Stimulated activated CD4-positive, alpha-beta T cell treated with anti-CD3 and anti-CD28 coated beads, Interleukin-15, amount 100 ng/mL, for 1 hour (primary cell): ENCODE data around the gene TRIM69.
"Not testable (repeated sequence)": the region's sequence is repeated elsewhere in the genome, so short reads cannot be mapped to it uniquely, and the experiment has no call there.

Experiments
- DNase-seq, 2 donors: peaks; one replicate each; pipeline ENCODE4 v3.0.0-alpha.2; 2020; ENCODE audit warnings: low read depth in 1 of 2, low spot score in 1 of 2

The TRIM69 gene

GRCh38 chr15:44738340-44738984 lies 2.1 kb downstream of the TRIM69 start:
- no peak for DNase-seq

- DNase-seq: not testable (repeated sequence)
Measured at GRCh38 chr15:44739222-44739847, 3.0 kb downstream of the TRIM69 start.

GRCh38 chr15:44743454-44743853 lies 7.1 kb downstream of the TRIM69 start:
- DNase-seq: not testable (repeated sequence)

- DNase-seq: no peak
Measured at GRCh38 chr15:44753345-44753744, 17.0 kb downstream of the TRIM69 start.

- no peak for DNase-seq
Measured at GRCh38 chr15:44763187-44763586, 26.9 kb downstream of the TRIM69 start.

- no peak for DNase-seq
Measured at GRCh38 chr15:44763848-44764247, 27.5 kb downstream of the TRIM69 start.

GRCh38 chr15:44765036-44765435 lies 28.7 kb downstream of the TRIM69 start:
- no peak for DNase-seq

GRCh38 chr15:44769521-44769920 lies 33.2 kb downstream of the TRIM69 start:
- no peak for DNase-seq

- not testable (repeated sequence) for DNase-seq
Measured at GRCh38 chr15:44770715-44771114, 34.4 kb downstream of the TRIM69 start.

GRCh38 chr15:44775953-44776352 lies 39.6 kb downstream of the TRIM69 start:
- no peak for DNase-seq

GRCh38 chr15:44779761-44780160 lies 43.4 kb downstream of the TRIM69 start:
- no peak for DNase-seq

GRCh38 chr15:44780608-44781007 lies 44.3 kb downstream of the TRIM69 start:
- DNase-seq: no peak

GRCh38 chr15:44781128-44781810 lies 44.9 kb downstream of the TRIM69 start:
- no peak for DNase-seq

- DNase-seq: no peak
Measured at GRCh38 chr15:44782516-44782915, 46.2 kb downstream of the TRIM69 start.

GRCh38 chr15:44784918-44785274 lies 48.6 kb downstream of the TRIM69 start:
- DNase-seq: not testable (repeated sequence)

- peak in 1 of 2 donors; percentile 9 for DNase-seq
Measured at GRCh38 chr15:44788748-44789147, 52.4 kb downstream of the TRIM69 start.

GRCh38 chr15:44790215-44790614 lies 53.9 kb downstream of the TRIM69 start:
- DNase-seq: no peak

GRCh38 chr15:44790656-44791055 lies 54.3 kb downstream of the TRIM69 start:
- DNase-seq: no peak

- no peak for DNase-seq
Measured at GRCh38 chr15:44792715-44793114, 56.4 kb downstream of the TRIM69 start.

- DNase-seq: no peak
Measured at GRCh38 chr15:44794072-44794471, 57.7 kb downstream of the TRIM69 start.

- DNase-seq: no peak
Measured at GRCh38 chr15:44796508-44796907, 60.2 kb downstream of the TRIM69 start.

GRCh38 chr15:44798826-44799225 lies 62.5 kb downstream of the TRIM69 start:
- no peak for DNase-seq
